Frontal cortex (tissue), 4 donors: ENCODE data around the gene IDI2. TPM values are rescaled to one million over a fixed set of nuclear protein-coding genes. Genes with fewer than 3 reads are reported as not detected.

Experiments used
- DNase-seq, 2 donors: peaks; one replicate each; pipeline ENCODE4 v3.0.0; 2012; ENCODE audit warnings: low spot score in 2 of 2
- FAIRE-seq: peaks from 2 replicates; lab custom pipeline; 2012; peaks lifted over from hg19 to GRCh38; lab: Jason Lieb, UNC
- total RNA-seq: library from RNA; depleted of rRNA; stranded (reverse); fragments of >200 nt; gene quantifications from one replicate; pipeline ENCODE4 v1.2.3, GENCODE V29; 2014
- donor health status: control.
- donor health status: control.
- donor health status: control.

IDI2 gene
- total RNA-seq, 1 donor from 2014 or later: not detected

- FAIRE-seq (no peak), DNase-seq (no peak)
Observed at GRCh38 chr10:986881-987619, 38.6 kb downstream of the IDI2 start.

GRCh38 chr10:986137-986825 lies 39.4 kb downstream of the IDI2 start:
- DNase-seq (no peak), FAIRE-seq (no peak)

GRCh38 chr10:985361-985760 lies 40.3 kb downstream of the IDI2 start:
- no peak for FAIRE-seq
- DNase-seq: no peak

GRCh38 chr10:983971-984655 lies 41.5 kb downstream of the IDI2 start:
- DNase-seq (no peak), FAIRE-seq (no peak)

GRCh38 chr10:983401-983800 lies 42.3 kb downstream of the IDI2 start:
- no peak for FAIRE-seq
- DNase-seq: no peak

GRCh38 chr10:980468-981093 lies 45.1 kb downstream of the IDI2 start:
- FAIRE-seq (no peak), DNase-seq (no peak)

GRCh38 chr10:978826-979421 lies 46.7 kb downstream of the IDI2 start:
- no peak for FAIRE-seq
- DNase-seq: no peak

GRCh38 chr10:976316-976715 lies 49.3 kb downstream of the IDI2 start:
- no peak for FAIRE-seq

GRCh38 chr10:974785-975074 lies 50.9 kb downstream of the IDI2 start:
- FAIRE-seq: no peak
- DNase-seq: no peak

More at GRCh38 chr10:976316-976715, 49.3 kb downstream of the IDI2 start:
- DNase-seq: no peak

- FAIRE-seq (no peak), DNase-seq (no peak)
Observed at GRCh38 chr10:974038-974784, 51.4 kb downstream of the IDI2 start.

- DNase-seq (no peak), FAIRE-seq (no peak)
Observed at GRCh38 chr10:972763-973162, 52.9 kb downstream of the IDI2 start.

- FAIRE-seq (no peak), DNase-seq (no peak)
Observed at GRCh38 chr10:971613-972012, 54.0 kb downstream of the IDI2 start.

- FAIRE-seq: no peak
- no peak for DNase-seq
Observed at GRCh38 chr10:971150-971542, 54.5 kb downstream of the IDI2 start.

GRCh38 chr10:970311-971149 lies 55.1 kb downstream of the IDI2 start:
- no peak for DNase-seq
- FAIRE-seq: no peak

GRCh38 chr10:969473-970150 lies 56.0 kb downstream of the IDI2 start:
- FAIRE-seq (no peak), DNase-seq (no peak)
